Thyroid gland (tissue), 4 donors: Measurements from ENCODE around the gene CHN2. TPM values are rescaled to one million over a fixed set of nuclear protein-coding genes. Genes with fewer than 3 reads are reported as not detected.

Source experiments
- DNase-seq, 2 donors: peaks; one replicate each; pipeline ENCODE4 v3.0.0-alpha.2; 2019
- H3K27ac ChIP-seq, 3 donors: fragments of 200-600 bp; sonication (generic); 1 replicate in 2 of 3; 2 replicates in 1 of 3; pipeline ENCODE4 v1.5.1; 2016 to 2019; ENCODE audit warnings: mild to moderate bottlenecking in 1 of 3, moderate library complexity in 1 of 3
- H3K27me3 ChIP-seq: fragments of 200-600 bp; sonication (generic); one replicate; pipeline ENCODE4 v1.5.1; 2019
- H3K36me3 ChIP-seq, 2 donors: fragments of 200-600 bp; sonication (generic); one replicate each; pipeline ENCODE4 v1.5.1; 2016 to 2019
- H3K4me1 ChIP-seq, 2 donors: fragments of 200-600 bp; sonication (generic); one replicate each; pipeline ENCODE4 v1.5.1; 2017 to 2019
- H3K4me3 ChIP-seq, 3 donors: fragments of 200-600 bp; sonication (generic); replicated peaks in 1 of 3; 1 replicate in 2 of 3; 2 replicates in 1 of 3; pipeline ENCODE4 v1.5.1; 2016; ENCODE audit warnings: mild to moderate bottlenecking in 1 of 3
- H3K9me3 ChIP-seq: fragments of 200-600 bp; sonication (generic); one replicate; pipeline ENCODE4 v1.5.1; 2017
- POLR2A ChIP-seq, 2 donors: fragments of 450-650 bp; IDR thresholded peaks; one replicate each; pipeline ENCODE4 v1.6.1; 2017; ENCODE audit warnings: antibody characterized with exemption in 2 of 2, mild to moderate bottlenecking in 2 of 2, moderate library complexity in 1 of 2
- WGBS, 2 donors: methylation state at CpG; one replicate each; pipeline ENCODE4 v1.1.5; 2017; 5-methylcytosine and 5-hydroxymethylcytosine counted together
- intact Hi-C: fragments of 100-400 bp; cut with DNase I; formaldehyde crosslinking; loops from one replicate; pipeline ENCODE4 v1.15.1; 2023
- total RNA-seq, 4 donors: library from RNA; depleted of rRNA; stranded (reverse); fragments of >200 nt; gene quantifications; one replicate each; pipeline ENCODE4 v1.2.3, GENCODE V29; 2016
- TF ChIP-seq, protein P1 (sequence below), 6 experiments: fragments of 200-600 bp in 3 of 6; fragments of 450-650 bp in 3 of 6; sonication (generic) in 3 of 6; IDR thresholded peaks; one replicate each; pipeline ENCODE4 v1.5.1; 2016 to 2019; ENCODE audit warnings: antibody characterized with exemption in 6 of 6, mild to moderate bottlenecking in 2 of 6, inconsistent platforms in 1 of 6, moderate library complexity in 1 of 6

CHN2 gene
- total RNA-seq, 4 donors from 2014 or later, result 11.7 to 54.3 (median 41.4) TPM

DNA sequence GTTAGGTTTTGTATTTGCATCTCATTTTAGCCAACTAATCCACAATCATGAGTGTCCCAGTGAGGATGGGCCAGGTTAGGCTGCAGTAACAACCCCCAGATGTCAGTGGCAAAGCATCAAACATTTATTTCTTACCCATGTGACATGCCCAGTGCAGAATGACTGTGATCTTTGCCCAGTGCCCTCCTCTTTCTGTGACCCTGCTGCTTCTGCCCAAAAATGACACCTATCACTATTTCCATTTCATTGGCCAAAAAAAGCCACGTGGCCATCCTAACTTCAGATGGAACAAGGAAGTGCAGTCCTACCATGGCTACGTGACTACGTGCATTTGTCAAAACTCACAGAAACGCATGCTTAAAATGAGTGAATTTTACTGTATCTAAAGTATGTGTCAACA is 259.9 kb downstream of the CHN2 start:
- WGBS, 2 donors, result 91 to 94% methylated on average over 4 of the region's 4 CpGs
- Histone ChIP-seq H3K4me1 (no peaks in the 10 kb centered on the region), H3K36me3 (no peaks in the 10 kb centered on the region), H3K27ac (no peak overlapping the region), H3K27me3 (no peaks in the 10 kb centered on the region), H3K4me3 (no peak overlapping the region), H3K9me3 (no peaks in the 10 kb centered on the region)
- no peak for DNase-seq
- intact Hi-C loops, result no loop called here
- TF ChIP-seq POLR2A (IDR thresholded peaks at IDR 0.05), result no peak
- TF ChIP-seq, protein P1, sequence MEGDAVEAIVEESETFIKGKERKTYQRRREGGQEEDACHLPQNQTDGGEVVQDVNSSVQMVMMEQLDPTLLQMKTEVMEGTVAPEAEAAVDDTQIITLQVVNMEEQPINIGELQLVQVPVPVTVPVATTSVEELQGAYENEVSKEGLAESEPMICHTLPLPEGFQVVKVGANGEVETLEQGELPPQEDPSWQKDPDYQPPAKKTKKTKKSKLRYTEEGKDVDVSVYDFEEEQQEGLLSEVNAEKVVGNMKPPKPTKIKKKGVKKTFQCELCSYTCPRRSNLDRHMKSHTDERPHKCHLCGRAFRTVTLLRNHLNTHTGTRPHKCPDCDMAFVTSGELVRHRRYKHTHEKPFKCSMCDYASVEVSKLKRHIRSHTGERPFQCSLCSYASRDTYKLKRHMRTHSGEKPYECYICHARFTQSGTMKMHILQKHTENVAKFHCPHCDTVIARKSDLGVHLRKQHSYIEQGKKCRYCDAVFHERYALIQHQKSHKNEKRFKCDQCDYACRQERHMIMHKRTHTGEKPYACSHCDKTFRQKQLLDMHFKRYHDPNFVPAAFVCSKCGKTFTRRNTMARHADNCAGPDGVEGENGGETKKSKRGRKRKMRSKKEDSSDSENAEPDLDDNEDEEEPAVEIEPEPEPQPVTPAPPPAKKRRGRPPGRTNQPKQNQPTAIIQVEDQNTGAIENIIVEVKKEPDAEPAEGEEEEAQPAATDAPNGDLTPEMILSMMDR (IDR thresholded peaks at IDR 0.05), result no peak

GRCh38 chr7:29454899-29455451 is 260.4 kb downstream of the CHN2 start:
- intact Hi-C loops, result no loop called here
- 92 to 95% methylated on average over 5 of the region's 5 CpGs for WGBS, 2 donors
- Histone ChIP-seq H3K27ac (no peak overlapping the region), H3K4me3 (no peak overlapping the region), H3K36me3 (no peaks in the 10 kb centered on the region), H3K27me3 (no peaks in the 10 kb centered on the region), H3K9me3 (no peaks in the 10 kb centered on the region), H3K4me1 (no peaks in the 10 kb centered on the region)
- no peak for TF ChIP-seq POLR2A (IDR thresholded peaks at IDR 0.05)
- TF ChIP-seq, protein P1 (IDR thresholded peaks at IDR 0.05), result no peak
- no peak for DNase-seq

- Histone ChIP-seq H3K4me1 (no peaks in the 10 kb centered on the region), H3K9me3 (no peaks in the 10 kb centered on the region), H3K27me3 (no peaks in the 10 kb centered on the region), H3K36me3 (no peaks in the 10 kb centered on the region), H3K27ac (no peak overlapping the region), H3K4me3 (no peak overlapping the region)
- TF ChIP-seq, protein P1 (IDR thresholded peaks at IDR 0.05), result no peak
- TF ChIP-seq POLR2A (IDR thresholded peaks at IDR 0.05), result no peak
- intact Hi-C loops, result no loop called here
- no peak for DNase-seq
- 74 to 86% methylated on average over 7 of the region's 7 CpGs for WGBS, 2 donors
These were observed 262.6 kb downstream of the CHN2 start for GRCh38 chr7:29457141-29457561.

DNA sequence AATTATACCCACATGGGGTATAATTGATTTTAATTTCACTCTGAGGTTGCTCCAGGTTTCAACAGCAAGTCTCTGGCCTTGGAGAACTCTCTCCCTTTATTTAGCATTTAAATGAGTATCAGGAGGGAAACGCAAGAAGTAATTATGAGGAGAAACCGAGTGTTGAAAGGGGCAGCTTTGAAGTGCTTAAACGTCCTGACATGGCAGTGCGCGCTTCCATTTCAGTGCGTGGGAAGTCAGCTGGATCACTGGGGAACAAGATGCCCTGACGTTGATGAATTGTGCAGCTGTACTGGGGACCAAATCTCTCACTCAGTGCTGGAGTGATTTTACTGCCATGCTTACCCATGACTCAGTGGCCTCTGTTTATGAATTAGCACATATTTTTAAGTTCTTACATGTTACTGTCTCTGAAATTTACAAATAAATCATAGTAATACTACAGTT is 263.0 kb downstream of the CHN2 start:
- intact Hi-C loops, result no loop called here
- no peaks in the 10 kb centered on the region for H3K9me3 ChIP-seq
- H3K27me3 ChIP-seq, result no peaks in the 10 kb centered on the region
- H3K27ac ChIP-seq, result no peak overlapping the region
- H3K4me1 ChIP-seq, result no peaks in the 10 kb centered on the region
- H3K4me3 ChIP-seq, result no peak overlapping the region
- TF ChIP-seq, protein P1 (IDR thresholded peaks at IDR 0.05), result no peak
- TF ChIP-seq POLR2A (IDR thresholded peaks at IDR 0.05), result no peak
- no peak for DNase-seq
- no peaks in the 10 kb centered on the region for H3K36me3 ChIP-seq
- WGBS, 2 donors, result 68 to 74% methylated on average over 7 of the region's 7 CpGs

GRCh38 chr7:29458933-29459332 is 264.4 kb downstream of the CHN2 start:
- no peaks in the 10 kb centered on the region for H3K36me3 ChIP-seq
- TF ChIP-seq, protein P1 (IDR thresholded peaks at IDR 0.05), result no peak
- no peak for TF ChIP-seq POLR2A (IDR thresholded peaks at IDR 0.05)
- H3K9me3 ChIP-seq, result no peaks in the 10 kb centered on the region
- 84 to 90% methylated on average over 7 of the region's 7 CpGs for WGBS, 2 donors
- H3K27me3 ChIP-seq, result no peaks in the 10 kb centered on the region
- H3K4me3 ChIP-seq, result no peak overlapping the region
- intact Hi-C loops, result no loop called here
- no peaks in the 10 kb centered on the region for H3K4me1 ChIP-seq
- no peak overlapping the region for H3K27ac ChIP-seq
- DNase-seq, result no peak
